ENCODE measurements around the gene VTA1. TPM values are rescaled to one million over a fixed set of nuclear protein-coding genes. Genes with fewer than 3 reads are reported as not detected.

VTA1 gene
- total and polyA plus RNA-seq, 2 of the 13 experiments (the other 11 are each of a cell fraction or from before 2014, with no cell fraction given) = 70.7 to 89.1 TPM

GRCh38 chr6:142207265-142207877, 60.3 kb downstream of the VTA1 start (continued):
- no peak for TF ChIP-seq HMG20B (CRISPR knock-in tag; conservative IDR thresholded peaks at IDR 0.05)
- TF ChIP-seq ATF6 (CRISPR knock-in tag; conservative IDR thresholded peaks at IDR 0.05) = no peak
- no peak for TF ChIP-seq NBN (conservative IDR thresholded peaks at IDR 0.05)
- no peak for TF ChIP-seq NAIF1 (CRISPR knock-in tag; IDR thresholded peaks at IDR 0.05; ENCODE audit: borderline replicate concordance)
- TF ChIP-seq ZBTB20 (CRISPR knock-in tag; IDR thresholded peaks at IDR 0.05; ENCODE audit: borderline replicate concordance, low read depth) = no peak
- TF ChIP-seq ZNF883 (CRISPR knock-in tag; IDR thresholded peaks at IDR 0.05; ENCODE audit: not compliant biosample characterization) = no peak
- no peak for TF ChIP-seq MBD4 (IDR thresholded peaks at IDR 0.05; ENCODE audit: borderline replicate concordance, low read length)
- no peak for TF ChIP-seq JUND (CRISPR knock-in tag; IDR thresholded peaks at IDR 0.05)
- no peak for TF ChIP-seq ZNF142 (CRISPR knock-in tag; IDR thresholded peaks at IDR 0.05)
- TF ChIP-seq ZNF639 (CRISPR knock-in tag; conservative IDR thresholded peaks at IDR 0.05) = no peak
- peak; percentile 23; the same call in 1 of the 2 replicates for TF ChIP-seq HDAC2 (CRISPR knock-in tag; IDR thresholded peaks at IDR 0.05)
- TF ChIP-seq SPEN (CRISPR knock-in tag; IDR thresholded peaks at IDR 0.05; ENCODE audit: low read depth) = 0 out of 2 replicates have a peak, but pooled peaks have one; percentile 34
- TF ChIP-seq ZBTB2 (CRISPR knock-in tag; IDR thresholded peaks at IDR 0.05; ENCODE audit: low read depth) = no peak
- TF ChIP-seq ZNF772 (CRISPR knock-in tag; IDR thresholded peaks at IDR 0.05) = no peak
- TF ChIP-seq ZNF18 (CRISPR knock-in tag; IDR thresholded peaks at IDR 0.05; ENCODE audit: insufficient replicate concordance) = no peak
- TF ChIP-seq, protein P1, sequence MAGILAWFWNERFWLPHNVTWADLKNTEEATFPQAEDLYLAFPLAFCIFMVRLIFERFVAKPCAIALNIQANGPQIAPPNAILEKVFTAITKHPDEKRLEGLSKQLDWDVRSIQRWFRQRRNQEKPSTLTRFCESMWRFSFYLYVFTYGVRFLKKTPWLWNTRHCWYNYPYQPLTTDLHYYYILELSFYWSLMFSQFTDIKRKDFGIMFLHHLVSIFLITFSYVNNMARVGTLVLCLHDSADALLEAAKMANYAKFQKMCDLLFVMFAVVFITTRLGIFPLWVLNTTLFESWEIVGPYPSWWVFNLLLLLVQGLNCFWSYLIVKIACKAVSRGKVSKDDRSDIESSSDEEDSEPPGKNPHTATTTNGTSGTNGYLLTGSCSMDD (CRISPR knock-in tag; IDR thresholded peaks at IDR 0.05) = no peak

Measured in HepG2 (cell line).